Stomach (tissue), 4 donors: ENCODE data around the gene ACTA1.

Experiments
- CTCF ChIP-seq, 7 experiments: fragments of 450-650 bp in 4 of 7; fragments of 200-600 bp in 3 of 7; sonication (generic) in 3 of 7; IDR thresholded peaks; one replicate each; pipeline ENCODE4 v1.5.1; 2016 to 2019; ENCODE audit warnings: antibody characterized with exemption in 7 of 7, control low read depth in 2 of 7, mild to moderate bottlenecking in 1 of 7
- EP300 ChIP-seq: sonication (generic); formaldehyde crosslinking; IDR thresholded peaks from one replicate; pipeline ENCODE4 v1.6.1; 2017; ENCODE audit warnings: antibody characterized with exemption
- POLR2A ChIP-seq, 4 donors: fragments of 450-650 bp; IDR thresholded peaks; one replicate each; pipeline ENCODE4 v1.6.1; 2016; ENCODE audit warnings: antibody characterized with exemption in 4 of 4, control low read depth in 2 of 4, mild to moderate bottlenecking in 1 of 4, moderate library complexity in 1 of 4
- POLR2AphosphoS5 ChIP-seq, 3 donors: sonication (generic); formaldehyde crosslinking; IDR thresholded peaks; one replicate each; pipeline ENCODE4 v1.6.1; 2016; ENCODE audit warnings: antibody characterized with exemption in 3 of 3

GRCh38 chr1:229427572-229427971 lies 6.3 kb downstream of the ACTA1 start:
- TF ChIP-seq POLR2AphosphoS5 (IDR thresholded peaks at IDR 0.05): no peak
- TF ChIP-seq CTCF (IDR thresholded peaks at IDR 0.05): no peak
- TF ChIP-seq POLR2A (IDR thresholded peaks at IDR 0.05): no peak
- no peak for TF ChIP-seq EP300
